HG02763 (cell line): ENCODE results near the gene ATP12A.
A peak's percentile ranks its signal among the peaks of the same experiment; 100 is the strongest.

ENCODE experiments used
- ATAC-seq: cut with Tn5 transposase; IDR thresholded peaks from one replicate; pipeline ENCODE4 v1.9.1; 2021; ENCODE audit warnings: mild to moderate bottlenecking, moderate library complexity; ENCODE audit not compliant: unreplicated experiment

The ATP12A gene

DNA sequence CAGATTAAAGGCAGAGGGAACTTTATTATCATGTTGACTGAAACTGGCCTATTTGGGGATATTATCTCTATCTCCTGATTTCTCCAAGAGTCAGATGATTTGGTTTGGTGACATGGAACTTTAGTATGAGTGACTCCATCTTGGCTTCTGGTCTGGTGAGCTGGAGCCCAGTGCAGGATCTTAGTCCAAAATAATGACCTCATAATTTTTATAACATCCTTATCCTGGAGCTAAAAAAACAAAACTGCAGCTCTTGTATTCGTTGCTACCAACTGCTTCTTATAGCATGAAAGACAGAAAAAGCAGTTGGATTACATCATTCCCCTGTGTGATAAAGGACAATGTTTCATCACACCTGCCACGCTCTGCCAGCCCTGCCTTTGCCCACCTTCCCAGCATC, 44.5 kb downstream of the ATP12A start:
- no peak for ATAC-seq

DNA sequence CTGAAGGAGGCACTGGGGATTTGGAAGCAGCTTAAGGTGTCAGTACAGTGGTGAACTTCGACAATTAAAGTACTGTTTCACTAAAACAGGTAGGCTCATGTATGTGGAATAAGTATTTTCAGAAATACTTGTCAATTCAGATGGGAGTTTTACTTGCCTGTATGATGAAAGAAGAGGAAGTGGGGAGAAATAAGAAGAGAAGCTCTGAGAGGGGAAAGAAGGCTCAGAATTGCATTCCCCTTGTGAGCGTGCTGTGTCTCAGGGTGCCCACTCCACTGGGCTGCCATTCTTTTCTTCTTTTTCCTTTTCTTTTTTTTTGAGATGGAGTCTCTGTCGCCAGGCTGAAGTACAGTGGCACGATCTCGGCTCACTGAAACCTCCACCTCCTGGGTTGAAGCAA, 45.2 kb downstream of the ATP12A start:
- no peak for ATAC-seq

DNA sequence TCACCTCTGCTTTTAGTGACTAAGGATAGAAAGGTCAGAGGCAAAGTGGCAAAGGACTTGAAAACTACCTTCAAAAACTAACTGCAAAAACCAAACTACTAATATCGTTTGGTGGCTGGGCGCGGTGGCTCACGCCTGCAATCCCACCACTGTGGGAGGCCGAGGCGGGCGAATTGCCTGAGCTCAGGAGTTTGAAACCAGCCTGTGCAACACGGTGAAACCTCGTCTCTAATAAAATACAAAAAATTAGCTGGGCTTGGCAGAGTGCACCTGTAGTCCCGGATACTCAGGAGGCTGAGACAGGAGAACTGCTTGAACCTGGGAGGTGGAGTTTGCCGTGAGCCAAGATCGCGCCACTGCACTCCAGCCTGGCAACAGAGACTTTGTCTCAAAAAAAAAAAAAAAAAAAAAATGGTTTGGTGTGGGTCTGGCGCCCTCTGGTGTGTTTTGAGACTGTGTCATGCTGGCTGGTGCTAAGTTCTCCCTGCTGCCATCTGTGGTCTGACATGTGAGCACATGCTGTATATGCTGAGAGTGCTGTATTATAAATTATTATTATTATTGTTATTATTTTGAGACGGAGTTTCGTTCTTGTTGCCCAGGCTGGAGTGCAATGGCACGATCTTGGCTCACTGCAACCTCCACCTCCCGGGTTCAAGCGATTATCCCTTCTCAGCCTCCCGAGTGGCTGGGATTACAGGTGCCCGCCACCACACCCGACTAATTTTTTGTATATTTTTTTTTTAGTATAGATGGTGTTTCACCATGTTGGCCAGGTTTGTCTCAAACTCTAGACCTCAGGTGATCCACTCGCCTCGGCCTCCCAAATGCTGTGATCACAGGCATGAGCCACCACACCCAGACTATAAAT, 47.8 kb downstream of the ATP12A start:
- ATAC-seq, result no peak

DNA sequence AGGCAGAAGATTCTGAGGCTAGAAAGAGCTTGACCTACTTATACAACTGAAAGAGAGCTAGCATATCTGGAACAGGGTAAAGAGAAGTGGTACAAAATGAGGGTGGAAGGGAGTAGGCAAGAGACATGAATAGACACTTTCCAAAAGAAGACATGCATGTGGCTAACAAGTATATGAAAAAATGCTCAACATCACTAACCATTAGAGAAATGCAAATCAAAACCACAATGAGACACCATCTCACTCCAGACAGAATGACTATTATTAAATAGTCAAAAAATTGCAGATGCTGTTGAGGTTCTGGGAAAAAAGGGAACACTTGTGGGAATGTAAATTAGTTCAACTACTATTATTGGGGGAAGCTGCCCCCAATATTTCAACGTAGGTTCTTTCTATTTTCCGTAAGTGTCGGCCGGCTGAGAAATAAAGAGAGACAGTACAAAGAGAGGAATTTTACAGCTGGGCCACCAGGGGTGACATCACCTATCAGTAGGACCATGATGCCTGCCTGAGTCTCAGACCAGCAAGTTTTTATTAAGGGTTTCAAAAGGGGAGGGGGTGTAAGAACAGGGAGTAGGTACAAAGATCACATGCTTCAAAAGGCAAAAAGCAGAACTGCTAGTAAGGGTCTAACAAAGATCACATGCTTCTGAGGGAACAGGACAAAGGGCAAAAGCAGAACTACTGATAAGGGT, 50.8 kb downstream of the ATP12A start:
- peak; percentile 80 for ATAC-seq

DNA sequence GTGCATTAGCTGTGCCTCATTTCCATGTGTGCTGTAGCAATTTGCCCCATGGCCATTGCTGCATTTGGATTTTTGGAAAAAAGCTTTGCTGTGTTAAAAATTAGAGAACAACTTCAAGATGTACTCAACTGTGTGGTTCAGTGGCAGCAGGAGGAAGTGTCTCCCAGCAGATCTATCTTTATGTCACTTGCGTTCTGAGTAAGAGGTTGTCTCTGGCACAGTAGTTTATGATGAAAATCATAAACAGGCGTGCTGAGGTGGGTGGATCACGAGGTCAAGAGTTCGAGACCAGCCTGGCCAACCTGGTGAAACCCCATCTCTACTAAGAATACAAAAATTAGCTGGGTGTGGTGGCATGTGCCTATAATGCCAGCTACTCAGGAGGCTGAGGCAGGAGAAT, 54.7 kb downstream of the ATP12A start:
- no peak for ATAC-seq

DNA sequence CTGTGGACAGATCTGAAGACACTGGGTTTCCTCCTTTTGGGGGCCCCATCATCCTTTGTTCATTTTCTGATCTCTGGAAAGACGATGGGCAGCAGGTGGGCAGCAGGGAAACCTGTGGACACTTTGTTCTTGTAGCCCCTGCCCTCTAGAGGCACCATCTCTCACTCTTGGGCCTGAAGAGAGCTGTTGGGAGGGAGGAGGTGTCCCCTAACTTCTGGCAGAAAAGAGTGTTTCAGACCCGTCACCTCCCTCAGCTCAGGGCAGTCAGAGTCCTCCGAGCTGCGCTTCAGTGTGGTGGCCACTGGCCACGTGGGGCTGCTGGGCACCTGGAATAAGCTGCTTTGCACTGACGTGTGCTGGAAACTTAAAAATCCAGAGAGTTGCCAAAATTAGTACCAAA, 56.8 kb downstream of the ATP12A start:
- ATAC-seq, result no peak

DNA sequence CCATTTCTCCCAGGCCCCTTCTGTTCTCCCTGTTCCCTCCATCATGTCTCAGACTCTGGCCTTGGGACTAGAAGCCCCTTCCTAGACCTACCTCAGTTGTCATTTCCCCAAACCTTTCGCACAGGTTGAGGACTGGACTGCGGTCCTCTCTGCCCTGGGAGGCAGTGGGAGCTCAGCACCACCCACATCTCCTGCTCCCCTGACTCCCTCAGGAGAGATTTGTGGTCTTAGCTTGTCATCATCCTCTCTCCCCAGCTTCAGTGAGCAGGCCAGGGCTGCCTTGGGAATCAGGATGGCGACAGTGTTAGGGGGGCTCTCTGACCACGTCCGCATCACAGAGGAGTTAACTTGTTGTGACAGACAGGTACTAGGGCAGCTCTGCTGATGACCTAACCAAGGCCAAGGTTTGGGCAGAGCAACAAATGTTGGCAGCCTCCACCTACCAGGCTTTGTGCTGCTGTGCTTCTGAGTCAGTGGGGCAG, 58.2 kb downstream of the ATP12A start:
- ATAC-seq, result no peak

DNA sequence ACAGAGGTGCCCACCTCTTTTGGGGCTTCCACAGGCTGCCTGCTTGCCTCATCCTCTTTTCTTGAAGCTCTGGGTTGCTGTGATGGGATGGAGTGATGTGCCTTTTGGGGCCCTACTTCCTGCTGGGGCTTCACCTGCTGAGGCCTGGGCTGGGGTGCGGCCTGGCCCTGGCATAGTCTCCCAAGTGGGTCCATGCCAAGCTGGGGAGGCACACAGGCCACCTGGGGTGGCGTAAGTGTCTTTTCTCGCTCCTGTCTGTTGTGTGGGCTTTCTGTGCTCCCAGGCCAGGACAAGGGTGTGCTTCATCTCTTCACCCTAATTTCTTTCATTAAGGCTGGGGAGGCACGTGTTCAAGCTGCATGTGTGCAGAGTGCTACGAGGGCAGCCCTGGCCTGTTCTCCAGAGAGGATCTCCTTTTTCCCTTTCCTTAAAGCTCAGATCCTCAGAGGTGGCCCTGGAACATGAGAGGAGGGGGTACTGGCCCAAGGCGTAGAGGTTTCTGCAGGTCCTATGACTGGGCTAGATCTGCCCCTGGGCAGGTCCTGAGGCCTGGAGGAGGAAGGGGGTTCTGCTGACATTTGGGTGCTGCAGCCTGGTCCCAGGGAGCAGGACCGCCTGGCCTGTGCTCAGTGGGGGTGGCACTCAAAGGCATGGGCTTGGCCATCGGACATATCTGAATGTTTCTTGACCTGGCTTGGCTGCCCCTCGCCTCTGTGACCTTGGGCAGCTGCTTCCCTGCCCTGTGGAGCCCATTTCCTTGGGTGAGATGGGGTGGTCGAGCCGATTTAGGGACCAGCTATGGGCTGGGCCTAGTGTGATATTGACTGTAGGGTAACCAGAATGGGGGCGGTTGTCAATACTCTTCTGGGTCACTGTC, 60.0 kb downstream of the ATP12A start:
- no peak for ATAC-seq

DNA sequence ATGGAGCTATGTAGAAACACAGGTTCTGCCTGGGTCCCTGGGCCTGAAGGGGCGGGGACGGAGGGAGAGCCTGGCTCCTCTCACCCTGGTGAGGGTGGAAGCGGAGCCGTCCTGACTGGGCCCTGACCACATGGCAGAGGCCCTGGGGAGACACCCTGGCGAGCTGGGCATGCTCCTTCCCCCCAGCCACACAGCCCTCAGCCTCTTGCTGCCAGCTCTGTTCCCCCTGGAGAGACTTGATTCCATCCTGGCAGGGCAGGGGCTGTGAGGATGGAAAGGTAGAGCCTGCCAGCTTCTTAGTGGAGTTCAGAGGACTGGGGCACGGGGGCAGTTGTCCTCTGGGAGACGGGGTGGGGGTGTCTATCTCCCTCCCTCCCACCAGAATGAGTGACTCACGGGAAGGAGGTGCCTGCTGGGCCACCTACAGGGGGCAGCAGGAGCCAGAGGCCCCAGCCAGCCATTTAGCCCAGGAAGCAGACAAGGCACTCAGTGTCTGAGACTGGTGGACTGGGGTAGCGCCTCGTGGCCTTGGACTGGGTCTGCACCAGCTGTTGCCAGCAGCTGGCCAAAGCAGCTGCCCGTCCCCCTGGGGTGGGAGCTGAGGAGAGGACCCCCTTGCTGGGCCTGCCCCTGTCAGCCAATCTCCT, 60.9 kb downstream of the ATP12A start:
- ATAC-seq, result no peak

DNA sequence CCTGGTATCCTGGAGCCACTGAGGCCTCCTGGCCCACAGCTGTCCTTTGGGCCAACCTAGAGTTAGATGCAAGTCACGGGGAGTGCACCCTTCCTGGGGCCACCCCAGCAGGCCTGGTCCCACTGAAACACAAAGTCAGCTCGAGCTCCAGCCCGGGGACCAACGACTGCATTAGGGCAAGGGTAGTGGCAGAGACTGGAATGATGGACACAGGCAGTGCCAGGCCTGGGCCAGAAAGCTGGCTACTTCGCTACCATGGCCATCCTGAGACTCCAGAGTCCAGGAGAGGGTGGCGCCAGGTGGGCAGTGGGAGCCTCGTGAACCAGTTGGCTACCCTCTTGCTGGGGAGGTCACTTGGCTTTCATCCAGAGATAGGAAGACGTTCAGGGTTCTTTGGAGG, 61.6 kb downstream of the ATP12A start:
- no peak for ATAC-seq

DNA sequence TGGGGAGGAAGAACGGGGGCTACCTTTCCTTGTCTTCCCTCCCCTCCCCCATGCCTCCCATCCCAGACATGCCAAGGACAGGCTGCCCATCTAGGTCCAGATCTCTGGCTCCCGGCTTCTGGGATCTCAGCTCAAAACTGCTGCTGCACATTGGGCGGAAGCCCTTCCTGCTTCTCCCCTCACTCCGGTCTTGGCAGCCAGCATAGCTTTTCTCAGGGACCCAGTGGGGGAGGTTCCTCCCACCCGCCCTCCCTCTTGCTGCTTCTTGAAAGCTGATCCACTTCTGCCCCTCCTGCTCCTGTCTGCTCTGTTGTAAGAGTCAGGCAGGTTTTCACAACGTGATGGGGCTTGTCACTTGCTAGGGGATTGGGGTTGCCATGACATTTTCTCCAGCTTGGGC, 62.1 kb downstream of the ATP12A start:
- no peak for ATAC-seq

DNA sequence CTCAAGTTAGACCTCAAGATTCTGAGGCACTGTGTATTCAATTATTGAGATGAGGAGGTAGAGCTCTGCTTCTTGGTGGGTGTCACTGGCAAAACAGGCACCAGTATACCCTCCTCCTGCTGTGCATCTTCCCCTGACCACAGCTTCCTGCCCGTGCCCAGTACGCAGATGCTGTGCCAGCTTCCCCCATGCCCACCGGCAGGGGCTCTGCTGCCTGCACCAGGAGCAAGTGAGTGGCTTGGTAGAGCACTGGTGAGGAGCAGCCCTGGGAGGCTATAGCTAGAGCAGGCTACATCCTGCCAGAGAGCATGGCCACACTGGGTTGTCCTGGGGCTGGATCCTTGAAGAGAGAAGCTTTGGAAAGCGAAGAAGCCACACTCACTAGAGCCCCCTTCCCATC, 62.8 kb downstream of the ATP12A start:
- no peak for ATAC-seq

DNA sequence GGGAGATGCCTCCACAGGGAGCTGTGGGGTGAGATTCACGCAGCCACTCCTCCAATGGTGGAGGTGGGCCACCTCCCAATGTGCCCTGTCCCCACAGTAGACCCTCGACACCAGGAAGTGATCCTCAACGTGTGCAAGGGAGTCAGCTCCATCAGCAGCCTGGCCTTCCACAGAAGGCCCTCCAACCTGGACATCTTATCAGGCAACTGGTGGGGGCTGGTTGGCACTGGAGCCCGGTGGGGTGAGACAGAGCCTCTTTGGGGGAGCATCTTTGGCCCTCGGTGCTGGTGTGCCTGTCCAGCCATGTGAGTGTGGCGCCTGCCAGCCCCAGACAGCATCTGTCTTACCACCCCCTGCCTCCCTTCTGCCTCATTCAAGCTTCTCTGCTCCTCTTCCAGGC, 64.0 kb downstream of the ATP12A start:
- ATAC-seq, result no peak

DNA sequence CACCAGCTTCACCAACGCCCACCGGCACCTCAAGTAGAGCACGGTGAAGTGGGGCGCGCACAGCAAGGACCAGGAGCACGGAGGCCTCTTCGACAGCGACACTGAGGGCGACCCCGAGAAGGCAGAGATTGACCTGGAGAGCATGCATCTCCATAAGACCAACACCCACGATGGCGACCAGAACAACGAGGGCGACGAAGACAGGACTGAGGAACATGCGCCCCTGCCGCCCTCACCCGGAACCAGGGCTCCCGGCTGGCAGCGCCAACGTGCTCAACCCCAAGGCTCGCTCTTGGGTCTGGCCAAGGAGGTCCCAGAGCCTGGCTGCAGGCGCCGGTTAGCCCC, 65.3 kb downstream of the ATP12A start:
- no peak for ATAC-seq

DNA sequence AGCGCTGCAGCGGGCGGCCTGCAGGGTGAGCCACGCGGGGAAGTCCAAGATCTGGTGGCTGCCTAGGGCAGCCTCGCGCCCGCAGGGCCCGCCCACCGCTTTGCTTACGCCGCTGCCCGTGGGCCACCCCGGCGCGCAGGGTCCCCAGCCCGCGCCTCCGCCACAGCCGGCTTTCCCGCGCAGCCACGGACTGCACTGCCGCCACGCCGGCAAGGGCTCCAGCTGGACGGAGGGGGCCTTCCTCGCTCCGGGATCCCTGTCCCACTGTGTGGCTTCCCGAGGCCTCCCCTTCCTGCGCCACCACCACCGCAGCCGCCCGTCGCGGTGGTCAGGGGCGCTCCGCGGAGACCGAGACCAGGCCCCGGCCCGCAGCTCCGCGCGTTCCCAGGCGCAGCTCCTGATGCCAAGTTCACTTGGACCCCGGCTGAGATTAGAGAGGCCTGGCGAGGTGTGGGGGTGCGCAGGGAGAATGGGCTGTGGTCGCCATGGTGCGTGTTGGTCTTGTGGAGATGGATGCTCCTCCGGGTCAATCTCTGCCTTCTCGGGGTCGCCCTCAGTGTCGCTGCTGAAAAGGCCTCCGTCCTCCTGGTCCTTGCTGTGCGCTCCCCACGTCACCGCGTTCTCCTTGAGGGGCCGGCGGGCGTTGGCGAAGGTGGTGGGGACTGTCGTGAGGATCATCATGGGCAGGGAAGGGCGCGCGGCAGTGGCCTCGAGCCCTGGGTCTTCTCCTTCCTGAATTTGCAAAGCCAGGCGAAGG, 65.8 kb downstream of the ATP12A start:
- ATAC-seq, result no peak

DNA sequence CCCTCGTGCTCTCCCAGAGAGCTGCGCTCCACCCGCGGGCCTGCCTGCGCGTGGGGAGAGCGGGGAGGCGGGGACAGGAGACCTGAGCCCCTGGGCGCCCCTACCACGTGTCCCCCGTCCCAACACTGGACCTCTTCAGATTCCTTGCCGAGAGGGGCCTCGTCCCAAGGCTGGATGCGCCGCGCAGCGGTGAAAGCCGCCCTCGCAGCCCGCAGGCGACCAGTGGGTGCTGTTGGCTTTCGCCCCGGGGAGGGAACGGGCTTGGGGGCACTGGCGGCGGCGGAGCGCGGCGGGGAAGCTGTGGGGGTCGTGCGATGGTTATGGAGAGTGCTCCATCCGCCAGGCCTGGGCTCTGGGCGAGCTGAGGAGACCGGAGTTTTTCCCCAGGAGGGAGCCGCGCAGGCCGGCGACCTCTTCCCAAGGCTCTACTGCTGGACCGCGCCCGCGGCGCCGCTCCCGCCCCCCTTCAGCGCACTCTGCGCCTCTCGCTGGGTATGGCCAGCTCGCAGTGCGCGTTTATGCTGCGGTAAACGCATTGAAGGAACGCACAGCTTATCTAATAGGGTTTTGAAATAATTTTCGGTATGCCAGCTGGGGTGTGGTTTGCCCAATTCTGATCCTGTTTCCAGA, 66.5 kb downstream of the ATP12A start:
- ATAC-seq, result no peak

DNA sequence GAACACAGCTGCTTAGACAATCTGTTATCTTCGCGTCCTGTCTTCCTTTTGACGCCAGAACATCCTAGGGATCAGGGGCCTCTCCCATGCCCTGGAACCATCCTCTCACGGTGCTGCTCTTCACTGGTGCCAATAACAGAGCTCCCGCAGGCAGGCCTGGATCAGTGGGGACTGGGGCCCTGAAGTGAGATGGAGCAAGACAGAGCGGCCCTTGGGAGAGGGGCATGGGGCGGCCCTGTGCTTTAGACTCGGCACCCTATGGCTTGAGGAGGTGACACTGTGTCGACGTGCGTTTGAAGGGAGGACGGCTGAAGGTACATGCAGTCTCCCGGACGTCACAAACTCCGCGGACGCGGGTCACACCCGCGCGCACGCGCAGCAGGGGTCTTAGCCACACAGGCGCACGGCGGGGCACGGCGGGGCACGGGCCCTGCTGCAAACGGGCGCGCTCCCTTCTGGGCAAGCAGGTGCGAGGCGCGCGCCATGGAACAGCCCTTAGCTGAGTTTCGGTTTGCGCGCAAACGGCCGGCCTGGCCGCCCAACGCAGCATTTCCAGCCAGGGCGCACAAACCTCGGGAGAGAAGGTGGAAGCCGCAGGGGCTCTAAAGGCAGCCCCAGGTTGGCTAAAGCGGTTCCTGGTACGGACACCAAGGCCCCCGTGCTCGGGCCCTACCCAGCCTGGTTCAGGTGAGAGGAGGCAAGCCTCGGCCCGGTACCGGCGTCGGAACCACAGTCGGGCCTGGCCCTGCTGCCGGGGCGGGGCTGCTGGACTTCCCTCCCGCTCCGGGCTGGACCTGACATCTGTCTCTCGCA, 67.2 kb downstream of the ATP12A start:
- ATAC-seq, result no peak

DNA sequence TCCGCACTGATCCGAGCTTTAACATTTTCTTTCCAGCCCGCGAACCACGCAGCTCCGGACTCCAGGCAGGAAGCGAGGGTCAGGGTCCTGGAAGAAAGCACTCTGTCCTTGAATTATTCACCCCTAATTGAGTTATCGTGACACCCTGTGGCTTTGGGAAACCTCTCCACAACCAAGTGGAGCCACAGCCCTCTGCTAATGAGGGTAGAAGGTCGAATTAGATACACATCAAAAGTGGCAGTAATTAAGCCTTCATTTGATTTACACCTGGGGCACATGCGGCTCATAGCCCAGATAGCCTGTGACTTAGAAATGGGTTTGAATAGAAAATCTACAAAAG, 67.8 kb downstream of the ATP12A start:
- ATAC-seq, result no peak

DNA sequence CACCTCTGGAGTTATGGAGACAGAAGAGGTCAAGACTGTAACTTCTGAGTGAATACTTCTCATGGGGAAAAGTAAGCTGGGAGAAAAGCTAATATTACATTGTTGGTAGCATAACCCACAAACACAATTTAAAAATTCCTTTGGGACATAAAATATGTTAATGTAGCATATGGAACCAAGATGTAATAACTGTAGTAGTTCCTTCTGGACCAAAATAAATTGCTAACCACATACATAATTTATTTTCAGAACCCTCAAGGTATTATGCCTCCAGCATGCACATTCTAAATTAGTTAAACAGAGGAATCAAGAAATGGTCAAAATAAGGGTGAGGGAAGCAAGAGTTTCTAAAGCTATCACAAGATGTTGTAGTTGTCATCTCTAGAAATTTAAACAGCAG, 79.0 kb downstream of the ATP12A start:
- no peak for ATAC-seq
